ENCODE data around the gene NHSL1. TPM values are rescaled to one million over a fixed set of nuclear protein-coding genes. Genes with fewer than 3 reads are reported as not detected.

NHSL1 gene
- 10 to 100 TPM; 19.6 to 31.1 TPM for total RNA-seq
- polyA plus RNA-seq (ENCODE audit: insufficient read length in 2 of 2), result 10 to 100 TPM; 21.3 to 31.3 TPM
- long read RNA-seq, donor 1, partial matches to known transcripts, result 8 of 9 reads
- long read RNA-seq, donor 1, other reads (novel, unspliced or antisense), result 0 of 9 reads
- long read RNA-seq, donor 2, partial matches to known transcripts, result 6 of 6 reads
- long read RNA-seq, donor 2, other reads (novel, unspliced or antisense), result 0 of 6 reads
- long read RNA-seq, donor 3, partial matches to known transcripts, result 12 of 17 reads
- long read RNA-seq, donor 3, other reads (novel, unspliced or antisense), result 5 of 17 reads
- long read RNA-seq, donor 4, partial matches to known transcripts, result 25 of 33 reads
- long read RNA-seq, donor 4, other reads (novel, unspliced or antisense), result 7 of 33 reads

DNA sequence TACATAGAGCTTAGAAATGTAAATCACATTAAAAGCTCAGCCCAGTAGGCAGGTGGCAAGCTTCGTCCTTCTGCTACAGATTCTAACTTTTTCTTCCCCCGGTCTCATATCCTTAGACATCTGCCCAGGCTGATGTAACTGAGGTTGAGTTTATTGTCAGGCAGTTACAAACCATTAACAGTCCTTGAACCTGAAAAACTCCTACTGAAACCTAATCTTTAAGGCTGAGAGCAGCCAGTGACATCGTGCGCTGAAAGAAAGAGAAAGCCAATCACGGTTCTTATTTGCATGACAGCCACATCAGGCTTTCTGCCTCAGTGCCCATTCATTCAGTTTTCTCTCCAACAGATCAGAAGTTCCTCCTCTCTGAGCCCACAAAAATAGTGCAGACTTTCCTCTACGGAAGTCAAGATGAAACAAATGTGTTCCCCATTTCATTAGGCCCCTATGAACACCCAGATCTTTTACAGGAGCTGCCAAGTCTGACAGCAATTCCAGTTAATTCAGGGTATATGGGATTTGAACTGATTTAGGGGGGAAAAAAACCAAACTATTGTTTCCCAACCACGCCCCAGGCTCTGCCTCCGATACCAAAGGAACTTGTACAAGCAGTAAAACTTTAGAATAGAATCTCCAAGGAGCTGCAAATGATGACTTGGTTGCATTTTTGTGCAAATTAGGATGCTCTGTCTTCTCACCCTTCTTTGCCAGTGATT, at the start of gene NHSL1:
Gene NHSL1 (minus strand): TSS at position 192 of the 716 bp plus-strand sequence. CDS start 204 bp downstream, outside the sequence.
- no peaks in the 10 kb centered on the region for H3K9me3 ChIP-seq (ENCODE audit: control insufficient read depth, insufficient read depth, low read length)
- no peaks in the 10 kb centered on the region for H3K27me3 ChIP-seq (ENCODE audit: control insufficient read depth, insufficient read depth, low read length)
- peak within 1 kb of the TSS; percentile 67 for H3K27ac ChIP-seq (ENCODE audit: low read depth, low read length)
- H3K4me3 ChIP-seq (ENCODE audit: low read depth, low read length), result peak within 1 kb of the TSS; percentile 31
- peak in 3 of 6 donors; percentile 33 to 81 (median 61) for DNase-seq (ENCODE audit: low read depth in 4 of 6, low spot score in 6 of 6)
- H3K4me1 ChIP-seq (ENCODE audit: control insufficient read depth, insufficient read depth, low read length), result no peaks in the 10 kb centered on the region
- WGBS (ENCODE audit: insufficient coverage), result 10% methylated on average over 3 of the region's 8 CpGs
- no peaks in the 10 kb centered on the region for H3K36me3 ChIP-seq (ENCODE audit: control insufficient read depth, insufficient read depth, low read length)

DNA sequence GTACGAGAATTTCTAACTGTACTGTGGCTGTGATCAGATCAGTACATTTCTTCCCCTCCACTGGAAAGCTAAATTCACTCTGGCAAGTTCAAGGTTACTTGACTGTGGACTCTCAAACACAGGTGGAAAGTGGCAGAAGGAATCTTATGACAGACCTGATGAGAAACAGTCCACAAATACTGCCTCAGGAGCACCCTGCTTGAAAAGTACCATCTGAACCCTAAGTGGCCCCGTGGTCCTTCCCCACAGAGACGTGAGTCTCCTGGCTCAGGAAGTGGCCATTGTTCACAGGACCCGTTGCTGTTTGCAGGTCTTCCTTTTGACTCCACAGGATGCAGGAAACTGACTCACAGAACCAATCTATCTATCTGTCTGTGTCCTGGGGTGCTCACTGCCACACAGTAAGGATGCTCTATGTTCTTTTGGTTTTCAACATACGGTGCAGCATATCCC, 47.5 kb upstream of the NHSL1 start:
- no peaks in the 10 kb centered on the region for H3K36me3 ChIP-seq (ENCODE audit: control insufficient read depth, insufficient read depth, low read length)
- no peaks in the 10 kb centered on the region for H3K9me3 ChIP-seq (ENCODE audit: control insufficient read depth, insufficient read depth, low read length)
- no peak for DNase-seq (ENCODE audit: low read depth in 4 of 6, low spot score in 6 of 6)
- H3K27me3 ChIP-seq (ENCODE audit: control insufficient read depth, insufficient read depth, low read length), result no peaks in the 10 kb centered on the region
- 58% methylated on average over 4 of the region's 5 CpGs for WGBS (ENCODE audit: insufficient coverage)
- H3K4me1 ChIP-seq (ENCODE audit: control insufficient read depth, insufficient read depth, low read length), result peaks cover 8% of the 10 kb centered on the region
- H3K27ac ChIP-seq (ENCODE audit: low read depth, low read length), result peak overlapping the region; percentile 22
- H3K4me3 ChIP-seq (ENCODE audit: low read depth, low read length), result no peak overlapping the region

- Histone ChIP-seq H3K9me3 (ENCODE audit: control insufficient read depth, insufficient read depth, low read length) (no peaks in the 10 kb centered on the region), H3K27ac (ENCODE audit: low read depth, low read length) (peak overlapping the region; percentile 89), H3K4me1 (ENCODE audit: control insufficient read depth, insufficient read depth, low read length) (peaks cover 15% of the 10 kb centered on the region), H3K4me3 (ENCODE audit: low read depth, low read length) (peak overlapping the region; percentile 32), H3K27me3 (ENCODE audit: control insufficient read depth, insufficient read depth, low read length) (no peaks in the 10 kb centered on the region), H3K36me3 (ENCODE audit: control insufficient read depth, insufficient read depth, low read length) (no peaks in the 10 kb centered on the region)
- 13% methylated on average over 3 of the region's 6 CpGs for WGBS (ENCODE audit: insufficient coverage)
- DNase-seq (ENCODE audit: low read depth in 4 of 6, low spot score in 6 of 6), result peak in 2 of 6 donors; percentile 74 to 81
Observed at GRCh38 chr6:138545621-138545980, 46.3 kb upstream of the NHSL1 start.

- H3K4me3 ChIP-seq (ENCODE audit: low read depth, low read length), result peak overlapping the region; percentile 10
- H3K27ac ChIP-seq (ENCODE audit: low read depth, low read length), result peak overlapping the region; percentile 89
- no CpG with 5 or more reads among the region's 3 CpGs for WGBS (ENCODE audit: insufficient coverage)
- H3K4me1 ChIP-seq (ENCODE audit: control insufficient read depth, insufficient read depth, low read length), result peaks cover 17% of the 10 kb centered on the region
- H3K27me3 ChIP-seq (ENCODE audit: control insufficient read depth, insufficient read depth, low read length), result no peaks in the 10 kb centered on the region
- no peaks in the 10 kb centered on the region for H3K9me3 ChIP-seq (ENCODE audit: control insufficient read depth, insufficient read depth, low read length)
- DNase-seq (ENCODE audit: low read depth in 4 of 6, low spot score in 6 of 6), result no peak
- H3K36me3 ChIP-seq (ENCODE audit: control insufficient read depth, insufficient read depth, low read length), result no peaks in the 10 kb centered on the region
Observed at GRCh38 chr6:138544501-138544900, 45.2 kb upstream of the NHSL1 start.

DNA sequence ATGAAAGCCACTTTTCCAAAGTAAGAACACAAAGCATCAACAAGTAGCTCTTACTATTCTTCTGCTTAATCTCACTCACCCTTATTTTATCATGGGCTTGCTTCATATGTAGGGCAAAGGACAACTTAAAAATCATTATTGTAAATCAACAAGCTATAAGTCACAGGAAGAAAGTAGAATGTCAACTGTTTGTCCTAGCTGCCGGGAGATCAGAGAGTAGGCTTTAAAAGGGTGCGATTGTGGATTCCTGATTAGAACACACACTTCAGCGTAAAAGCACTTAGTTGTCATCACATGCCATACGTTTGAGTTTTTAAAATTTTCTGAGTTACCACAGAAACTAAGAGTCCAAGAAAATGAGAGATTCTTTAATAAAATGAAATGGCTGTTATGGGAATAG, 44.4 kb upstream of the NHSL1 start:
- H3K4me1 ChIP-seq (ENCODE audit: control insufficient read depth, insufficient read depth, low read length), result peaks cover 17% of the 10 kb centered on the region
- no CpG with 5 or more reads among the region's 4 CpGs for WGBS (ENCODE audit: insufficient coverage)
- H3K36me3 ChIP-seq (ENCODE audit: control insufficient read depth, insufficient read depth, low read length), result no peaks in the 10 kb centered on the region
- no peaks in the 10 kb centered on the region for H3K9me3 ChIP-seq (ENCODE audit: control insufficient read depth, insufficient read depth, low read length)
- no peak overlapping the region for H3K27ac ChIP-seq (ENCODE audit: low read depth, low read length)
- no peak overlapping the region for H3K4me3 ChIP-seq (ENCODE audit: low read depth, low read length)
- peak in 1 of 6 donors; percentile 35 for DNase-seq (ENCODE audit: low read depth in 4 of 6, low spot score in 6 of 6)
- H3K27me3 ChIP-seq (ENCODE audit: control insufficient read depth, insufficient read depth, low read length), result no peaks in the 10 kb centered on the region

DNA sequence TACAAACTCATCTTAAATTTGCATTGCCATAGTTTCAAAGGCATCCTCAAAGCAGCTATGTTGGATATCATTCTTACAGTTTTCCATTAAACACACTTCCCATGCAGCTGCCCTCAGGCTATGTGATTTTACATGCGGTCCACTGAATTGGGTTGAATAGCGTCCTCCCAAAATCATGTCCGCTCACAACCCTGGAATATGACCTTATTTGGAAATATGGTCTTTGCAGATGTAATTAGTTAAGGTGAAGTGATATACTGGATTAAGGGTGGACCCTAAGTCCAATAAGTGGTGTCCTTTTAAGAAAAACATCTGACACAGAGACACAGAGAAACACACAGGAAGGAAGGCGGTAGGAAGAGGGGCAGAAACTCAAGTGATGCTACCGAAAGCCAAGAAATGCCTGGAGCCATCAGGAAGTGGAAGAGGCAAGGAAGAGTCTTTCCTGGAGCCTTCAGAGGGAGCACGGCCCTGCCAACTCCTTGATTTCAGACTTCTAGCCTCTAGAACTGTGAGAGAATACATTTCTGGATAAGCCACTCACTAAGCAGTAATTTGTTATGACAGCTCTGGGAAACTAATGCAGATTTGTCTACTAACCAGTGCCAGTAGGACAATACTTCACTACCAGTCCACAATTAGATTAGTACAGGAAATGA, 42.7 kb upstream of the NHSL1 start:
- no peak overlapping the region for H3K4me3 ChIP-seq (ENCODE audit: low read depth, low read length)
- no peaks in the 10 kb centered on the region for H3K27me3 ChIP-seq (ENCODE audit: control insufficient read depth, insufficient read depth, low read length)
- no peak for DNase-seq (ENCODE audit: low read depth in 4 of 6, low spot score in 6 of 6)
- 83% methylated on average over 2 of the region's 6 CpGs for WGBS (ENCODE audit: insufficient coverage)
- H3K4me1 ChIP-seq (ENCODE audit: control insufficient read depth, insufficient read depth, low read length), result peaks cover 24% of the 10 kb centered on the region
- H3K9me3 ChIP-seq (ENCODE audit: control insufficient read depth, insufficient read depth, low read length), result no peaks in the 10 kb centered on the region
- H3K36me3 ChIP-seq (ENCODE audit: control insufficient read depth, insufficient read depth, low read length), result no peaks in the 10 kb centered on the region
- peak overlapping the region; percentile 55 for H3K27ac ChIP-seq (ENCODE audit: low read depth, low read length)

- Histone ChIP-seq H3K4me3 (ENCODE audit: low read depth, low read length) (no peak overlapping the region), H3K4me1 (ENCODE audit: control insufficient read depth, insufficient read depth, low read length) (peaks cover 20% of the 10 kb centered on the region), H3K27me3 (ENCODE audit: control insufficient read depth, insufficient read depth, low read length) (no peaks in the 10 kb centered on the region), H3K9me3 (ENCODE audit: control insufficient read depth, insufficient read depth, low read length) (no peaks in the 10 kb centered on the region), H3K36me3 (ENCODE audit: control insufficient read depth, insufficient read depth, low read length) (no peaks in the 10 kb centered on the region), H3K27ac (ENCODE audit: low read depth, low read length) (peak overlapping the region; percentile 42)
- peak in 1 of 6 donors; percentile 47 for DNase-seq (ENCODE audit: low read depth in 4 of 6, low spot score in 6 of 6)
- no CpG with 5 or more reads among the region's 4 CpGs for WGBS (ENCODE audit: insufficient coverage)
Observed at GRCh38 chr6:138540468-138540867, 41.2 kb upstream of the NHSL1 start.

DNA sequence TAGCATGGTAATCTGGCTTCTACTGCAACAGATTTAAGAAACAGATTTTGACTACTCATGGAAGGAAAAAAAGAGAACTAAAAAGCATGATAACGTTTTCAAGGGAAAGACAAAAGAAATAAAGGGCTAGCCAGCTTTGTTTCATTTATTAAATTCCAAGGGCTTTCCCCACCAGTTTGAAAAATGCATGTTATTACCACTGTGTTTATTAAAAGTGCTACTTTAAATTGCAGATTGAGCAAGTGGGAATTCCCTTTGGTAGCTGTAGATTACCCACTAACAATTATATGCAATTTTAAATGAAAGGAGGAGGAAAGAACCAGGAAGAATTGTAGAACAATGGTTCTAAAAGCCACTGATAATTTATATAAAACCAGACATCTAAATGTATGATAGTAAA, 40.6 kb upstream of the NHSL1 start:
- H3K27me3 ChIP-seq (ENCODE audit: control insufficient read depth, insufficient read depth, low read length), result no peaks in the 10 kb centered on the region
- H3K9me3 ChIP-seq (ENCODE audit: control insufficient read depth, insufficient read depth, low read length), result no peaks in the 10 kb centered on the region
- peak overlapping the region; percentile 42 for H3K27ac ChIP-seq (ENCODE audit: low read depth, low read length)
- no CpG with 5 or more reads among the region's 1 CpG for WGBS (ENCODE audit: insufficient coverage)
- no peak overlapping the region for H3K4me3 ChIP-seq (ENCODE audit: low read depth, low read length)
- DNase-seq (ENCODE audit: low read depth in 4 of 6, low spot score in 6 of 6), result peak in 1 of 6 donors; percentile 76
- peaks cover 19% of the 10 kb centered on the region for H3K4me1 ChIP-seq (ENCODE audit: control insufficient read depth, insufficient read depth, low read length)
- H3K36me3 ChIP-seq (ENCODE audit: control insufficient read depth, insufficient read depth, low read length), result no peaks in the 10 kb centered on the region

GRCh38 chr6:138538390-138539031, 39.2 kb upstream of the NHSL1 start:
- peak in 2 of 6 donors; percentile 65 for DNase-seq (ENCODE audit: low read depth in 4 of 6, low spot score in 6 of 6)
- Histone ChIP-seq H3K4me1 (ENCODE audit: control insufficient read depth, insufficient read depth, low read length) (peaks cover 19% of the 10 kb centered on the region), H3K4me3 (ENCODE audit: low read depth, low read length) (no peak overlapping the region), H3K9me3 (ENCODE audit: control insufficient read depth, insufficient read depth, low read length) (no peaks in the 10 kb centered on the region), H3K27me3 (ENCODE audit: control insufficient read depth, insufficient read depth, low read length) (no peaks in the 10 kb centered on the region), H3K36me3 (ENCODE audit: control insufficient read depth, insufficient read depth, low read length) (no peaks in the 10 kb centered on the region), H3K27ac (ENCODE audit: low read depth, low read length) (peak overlapping the region; percentile 53)
- WGBS (ENCODE audit: insufficient coverage), result 41% methylated on average over 6 of the region's 7 CpGs

Data from spinal cord (tissue), 10 donors.